GM19467 (cell line): ENCODE data around the gene AOPEP.
"Not testable (repeated sequence)": the region's sequence is repeated elsewhere in the genome, so short reads cannot be mapped to it uniquely, and the experiment has no call there.

Source experiments
- ATAC-seq: cut with Tn5 transposase; IDR thresholded peaks from one replicate; pipeline ENCODE4 v1.9.1; 2021; ENCODE audit warnings: mild to moderate bottlenecking, moderate library complexity; ENCODE audit not compliant: unreplicated experiment

The AOPEP gene

DNA sequence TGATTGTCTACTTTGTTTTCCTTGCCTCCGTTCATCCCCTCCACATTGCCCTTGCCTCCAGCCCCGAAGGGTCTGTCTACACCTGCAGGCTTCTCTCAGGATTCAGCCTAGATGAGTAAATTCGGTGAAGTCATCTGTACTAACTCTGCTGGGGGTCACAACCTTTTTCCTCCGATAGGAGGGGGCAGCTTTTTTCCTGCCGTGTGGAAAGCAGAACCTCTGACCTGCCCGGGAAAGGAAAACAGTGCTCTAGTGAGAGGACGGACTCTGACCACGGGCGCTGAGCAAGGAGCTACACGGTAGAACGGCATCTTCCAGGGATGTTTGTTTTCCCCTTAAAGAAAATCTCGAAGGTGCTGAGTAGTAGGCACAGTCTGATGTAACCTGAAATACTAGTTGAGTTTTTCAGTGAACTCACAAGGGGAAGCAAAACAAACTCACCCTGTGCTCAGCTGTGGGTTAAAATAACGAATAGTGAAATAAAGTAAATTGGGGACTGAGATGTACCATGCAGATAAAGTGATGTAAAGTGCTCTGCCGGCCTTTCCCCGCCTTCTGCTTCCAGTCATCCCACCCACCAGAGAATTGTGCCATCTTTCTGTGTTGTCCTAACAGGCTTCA lies 281.8 kb downstream of the AOPEP start:
- no peak for ATAC-seq

DNA sequence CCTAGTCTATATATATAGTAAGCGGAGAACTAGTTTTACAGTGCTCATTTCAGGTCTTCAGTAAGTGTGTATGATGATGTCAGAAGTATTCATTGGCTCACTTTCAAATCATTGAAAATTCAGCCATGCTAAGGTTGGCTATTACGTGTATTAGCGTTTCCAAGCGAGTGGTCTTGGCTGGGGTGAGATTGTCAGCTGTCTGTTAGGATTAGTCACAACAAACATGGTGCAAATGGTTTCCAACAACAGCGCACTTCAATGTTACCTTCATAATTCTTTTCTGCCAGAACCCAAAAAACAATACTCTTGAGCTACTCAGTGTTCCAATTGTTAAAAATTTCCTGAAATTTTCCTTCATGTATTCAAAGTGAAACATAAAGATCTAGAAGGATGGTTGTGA lies 283.0 kb downstream of the AOPEP start:
- ATAC-seq, result no peak

DNA sequence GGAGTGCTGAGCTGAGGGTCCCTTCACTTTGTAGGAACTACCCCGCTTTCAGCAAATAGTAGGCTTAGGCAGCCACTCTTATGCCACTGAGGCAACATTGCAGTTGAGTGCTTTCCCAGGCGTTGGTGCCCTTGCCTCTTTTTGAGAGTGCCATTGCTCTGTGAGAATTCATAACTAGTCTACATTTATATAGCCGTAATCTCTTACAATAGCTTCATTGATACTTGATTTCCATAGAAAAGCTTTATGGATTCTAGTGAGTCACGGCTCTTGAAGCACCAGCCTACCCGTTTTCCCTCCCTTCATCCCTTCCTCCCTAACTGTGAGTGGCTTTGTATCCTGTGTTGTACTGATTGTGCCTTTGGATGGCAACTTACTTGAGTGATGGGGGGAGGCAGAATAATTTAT lies 283.9 kb downstream of the AOPEP start:
- no peak for ATAC-seq

DNA sequence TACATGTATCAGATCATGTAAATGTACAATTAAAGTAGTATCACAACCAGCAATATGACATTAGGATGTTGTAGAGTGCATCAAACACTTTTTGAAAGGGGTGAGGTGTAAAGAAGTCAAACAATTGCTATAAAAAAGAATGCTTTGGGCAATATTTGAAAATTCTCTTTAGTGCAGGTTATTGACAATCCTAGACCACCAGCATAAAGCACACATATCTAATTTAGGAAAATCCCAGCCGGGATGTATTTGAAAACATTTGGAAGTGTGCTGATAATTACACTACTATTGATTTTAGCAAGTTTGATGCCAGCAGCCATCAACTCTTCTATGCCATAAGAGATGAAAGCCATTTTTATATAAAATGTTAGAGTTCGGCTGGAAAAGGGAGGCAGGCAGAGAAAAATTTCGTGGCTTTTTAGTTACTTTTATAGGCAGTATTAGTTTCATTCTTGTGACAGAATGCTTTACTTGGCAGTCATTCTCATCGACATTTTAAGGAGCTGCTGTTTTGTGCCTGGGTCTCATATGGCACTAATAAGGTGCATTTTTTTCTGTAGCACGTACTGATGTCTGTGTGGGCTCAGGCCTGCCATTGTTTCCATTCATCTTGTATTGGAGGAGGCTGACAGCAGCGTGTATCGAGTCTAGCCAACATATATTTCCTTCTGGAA lies 285.7 kb downstream of the AOPEP start:
- ATAC-seq, result no peak

DNA sequence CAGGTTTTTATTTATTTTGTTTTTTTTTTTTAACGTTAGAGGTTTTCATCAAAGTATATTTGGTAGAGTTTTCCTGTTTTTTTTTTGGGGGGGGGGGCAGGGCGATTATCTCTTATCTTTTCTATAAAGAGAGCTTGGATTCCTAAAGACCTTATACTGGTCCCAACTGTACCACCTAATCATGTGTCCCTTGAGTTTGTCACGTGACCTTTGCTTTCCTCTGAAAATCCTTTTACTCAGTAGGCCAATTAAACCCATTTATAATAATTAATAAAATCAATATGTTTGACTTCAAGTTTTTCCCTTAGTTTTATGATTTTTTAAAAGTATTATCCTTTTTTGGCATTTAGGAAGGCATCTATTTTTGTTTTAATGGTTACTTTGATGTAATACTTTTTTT lies 286.4 kb downstream of the AOPEP start:
- ATAC-seq, result no peak

DNA sequence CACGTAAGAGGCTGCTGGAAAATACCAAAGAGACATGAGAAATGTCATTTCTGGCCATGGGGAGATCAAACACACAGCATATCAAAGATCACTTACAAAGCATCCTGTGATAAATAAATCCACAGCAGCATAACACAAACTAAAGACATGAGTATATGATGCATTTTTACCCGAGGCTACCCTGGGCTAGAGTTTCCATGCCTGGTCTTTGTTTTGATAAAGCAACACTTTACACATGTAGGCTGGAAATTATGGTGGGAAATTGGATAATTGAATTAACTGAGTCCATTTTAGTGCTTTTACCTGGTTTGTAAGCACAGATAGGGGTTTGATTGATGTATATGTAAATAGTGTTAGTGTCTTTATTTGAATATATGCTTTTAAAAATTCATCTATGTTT lies 288.4 kb downstream of the AOPEP start:
- no peak for ATAC-seq

DNA sequence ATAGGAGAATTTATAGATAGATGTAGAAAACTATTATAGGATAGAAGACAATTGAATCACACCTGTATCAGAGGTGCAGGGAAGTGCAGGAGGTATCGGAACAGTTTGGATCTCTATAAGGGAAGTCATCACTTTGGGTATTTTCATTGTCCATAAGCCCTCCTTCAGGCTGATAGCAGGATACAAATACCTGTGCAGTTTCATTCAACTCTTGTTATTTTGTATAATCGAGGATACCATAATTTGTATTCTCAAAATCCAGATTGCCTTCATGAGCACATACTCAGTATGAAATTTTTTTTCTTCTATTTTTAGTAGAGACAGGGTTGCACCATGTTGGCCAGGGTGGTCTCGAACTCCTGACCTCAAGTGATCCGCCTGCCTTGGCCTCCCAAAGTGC lies 289.1 kb downstream of the AOPEP start:
- ATAC-seq, result no peak

DNA sequence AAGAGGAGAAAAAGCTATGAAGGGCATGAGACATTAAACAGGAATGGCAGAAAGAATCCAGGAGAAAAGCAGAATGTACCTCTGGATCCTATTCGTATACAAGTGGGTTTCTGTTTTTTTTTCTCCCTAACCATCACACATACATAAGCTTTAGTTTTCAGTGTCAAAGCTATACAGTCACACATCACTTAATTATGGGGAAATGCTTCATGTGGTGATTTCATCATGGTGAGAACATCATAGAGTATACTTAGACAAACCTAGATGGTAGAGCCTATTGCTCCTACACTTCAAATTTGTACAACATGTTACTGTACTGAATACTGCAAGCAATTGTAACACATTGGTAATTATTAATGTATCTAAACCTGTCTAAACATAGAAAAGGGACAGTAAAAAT lies 290.6 kb downstream of the AOPEP start:
- ATAC-seq, result no peak

DNA sequence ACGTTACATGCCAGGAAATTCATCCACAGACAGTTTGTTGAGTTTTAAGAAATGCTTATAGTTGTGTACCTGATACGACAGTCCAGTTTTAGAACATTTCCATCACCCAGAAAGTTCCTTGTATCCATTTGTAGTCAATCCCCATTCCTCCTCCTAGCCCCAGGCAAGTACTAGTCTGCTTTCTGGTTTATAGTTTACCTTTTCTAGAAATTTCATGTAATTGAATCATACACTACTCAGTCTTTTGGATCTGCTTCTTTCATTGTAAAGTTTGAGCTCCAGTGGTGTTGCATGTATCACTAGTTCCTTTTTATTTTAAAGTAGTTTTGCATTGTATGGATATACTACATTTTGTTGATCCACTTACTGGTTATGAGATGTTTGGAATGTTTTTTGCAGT lies 291.2 kb downstream of the AOPEP start:
- no peak for ATAC-seq

DNA sequence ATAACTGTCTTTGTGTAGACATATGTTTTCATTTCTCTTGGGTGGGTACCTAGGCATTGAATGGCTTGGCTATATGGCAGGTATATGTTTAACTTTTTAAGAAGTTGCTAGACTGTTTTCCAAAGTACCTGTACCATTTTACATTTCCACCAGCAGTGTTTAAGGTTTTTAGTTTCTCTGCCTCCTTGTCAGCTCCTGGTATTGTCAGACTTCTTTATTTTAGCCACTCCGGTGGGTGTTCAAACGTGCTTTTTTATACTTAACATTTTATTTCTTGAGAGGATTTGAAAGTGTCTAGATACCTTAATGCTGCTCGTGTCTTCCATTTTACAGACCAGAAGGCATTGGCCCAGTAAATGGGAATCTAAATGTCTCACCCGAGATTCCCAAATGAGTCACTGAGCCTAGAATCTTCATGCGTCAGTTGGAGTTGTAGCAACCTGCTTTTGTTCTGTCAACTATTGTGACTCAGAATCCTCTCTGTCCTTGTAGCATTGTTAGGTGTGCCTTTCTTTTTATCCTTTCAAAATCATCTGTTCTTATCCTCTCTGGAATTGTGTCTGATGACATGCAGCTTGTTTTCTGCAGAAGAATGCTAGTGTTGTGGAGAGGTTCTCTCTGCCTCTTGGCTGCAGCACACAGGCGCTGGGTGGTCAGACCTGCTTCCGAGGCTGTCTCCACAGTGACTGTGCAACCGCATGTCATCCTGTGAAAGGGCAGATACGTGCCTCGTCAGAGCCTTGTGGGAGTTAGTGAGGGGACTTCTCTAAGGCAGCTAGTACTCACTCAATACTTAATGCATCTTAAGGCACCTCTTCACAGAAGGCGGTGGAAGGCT lies 291.8 kb downstream of the AOPEP start:
- no peak for ATAC-seq

DNA sequence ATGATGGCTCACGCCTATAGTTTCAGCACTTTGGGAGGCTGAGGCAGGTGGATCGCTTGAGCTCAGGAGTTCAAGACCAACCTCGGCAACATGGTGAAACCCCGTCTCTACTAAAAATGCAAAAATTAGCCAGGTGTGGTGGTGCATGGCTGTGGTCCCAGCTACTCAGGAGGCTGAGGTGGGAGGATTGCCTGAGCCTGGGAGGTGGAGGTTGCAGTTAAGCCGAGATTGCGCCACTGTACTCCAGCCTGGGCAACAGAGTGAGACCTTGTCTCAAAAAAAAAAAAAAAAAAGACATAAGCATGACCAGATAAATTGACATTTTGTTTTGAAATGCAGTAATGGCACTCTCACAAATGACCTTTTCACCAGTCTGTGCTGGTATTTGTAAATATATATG lies 294.1 kb downstream of the AOPEP start:
- not testable (repeated sequence) for ATAC-seq

DNA sequence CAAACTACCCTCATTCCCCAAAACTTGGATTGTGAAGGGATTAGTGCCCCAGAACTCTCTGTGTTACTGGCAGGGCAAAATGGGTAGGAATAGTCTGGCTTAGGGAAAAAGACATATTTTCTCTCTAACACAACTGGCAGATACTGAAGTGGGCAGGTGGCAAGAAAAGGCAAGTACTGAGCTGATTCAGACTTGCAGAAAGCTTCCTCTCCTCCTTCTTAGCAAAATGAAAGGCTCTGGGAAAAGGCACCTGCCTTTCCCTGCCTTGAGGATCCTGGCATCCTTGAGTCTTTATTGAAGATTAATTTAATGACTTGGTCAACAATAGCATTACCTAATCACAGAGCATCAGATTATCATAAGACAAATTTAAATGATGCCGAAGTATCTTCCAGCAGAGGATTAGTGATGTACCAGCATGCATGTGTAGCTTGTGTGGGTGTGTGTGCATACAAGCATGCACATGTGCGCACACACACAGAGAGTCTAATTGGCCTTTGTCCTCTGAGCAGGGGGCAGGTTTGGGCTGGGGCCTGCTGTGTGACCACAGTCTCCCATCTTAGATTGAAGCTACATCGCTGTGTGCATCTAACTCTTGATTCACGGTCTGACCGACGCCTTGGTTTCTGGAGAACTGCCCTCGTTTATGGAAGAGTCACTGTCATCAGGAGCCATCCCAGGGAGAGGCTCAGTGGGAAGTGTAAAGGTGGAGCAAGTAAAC lies 294.8 kb downstream of the AOPEP start:
- ATAC-seq, result no peak

DNA sequence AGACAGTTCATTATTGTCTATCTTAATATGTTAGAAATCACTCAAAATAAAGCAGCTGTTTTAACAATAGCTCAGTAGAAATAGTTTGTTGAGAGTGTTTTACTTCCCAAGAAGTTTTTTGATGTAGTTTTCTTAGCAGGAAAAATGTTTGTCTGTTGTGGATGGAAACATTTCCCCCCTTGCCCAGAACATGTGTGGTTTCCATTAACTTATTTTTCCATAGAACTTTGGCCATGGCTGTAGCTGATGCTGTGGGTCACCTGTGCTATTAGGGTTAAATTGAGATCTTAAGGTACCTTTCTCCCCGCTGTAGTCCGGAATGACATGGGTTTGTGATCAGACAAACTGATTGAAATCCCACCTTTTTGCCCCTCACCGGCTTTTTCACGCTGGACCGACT lies 296.2 kb downstream of the AOPEP start:
- ATAC-seq, result no peak

DNA sequence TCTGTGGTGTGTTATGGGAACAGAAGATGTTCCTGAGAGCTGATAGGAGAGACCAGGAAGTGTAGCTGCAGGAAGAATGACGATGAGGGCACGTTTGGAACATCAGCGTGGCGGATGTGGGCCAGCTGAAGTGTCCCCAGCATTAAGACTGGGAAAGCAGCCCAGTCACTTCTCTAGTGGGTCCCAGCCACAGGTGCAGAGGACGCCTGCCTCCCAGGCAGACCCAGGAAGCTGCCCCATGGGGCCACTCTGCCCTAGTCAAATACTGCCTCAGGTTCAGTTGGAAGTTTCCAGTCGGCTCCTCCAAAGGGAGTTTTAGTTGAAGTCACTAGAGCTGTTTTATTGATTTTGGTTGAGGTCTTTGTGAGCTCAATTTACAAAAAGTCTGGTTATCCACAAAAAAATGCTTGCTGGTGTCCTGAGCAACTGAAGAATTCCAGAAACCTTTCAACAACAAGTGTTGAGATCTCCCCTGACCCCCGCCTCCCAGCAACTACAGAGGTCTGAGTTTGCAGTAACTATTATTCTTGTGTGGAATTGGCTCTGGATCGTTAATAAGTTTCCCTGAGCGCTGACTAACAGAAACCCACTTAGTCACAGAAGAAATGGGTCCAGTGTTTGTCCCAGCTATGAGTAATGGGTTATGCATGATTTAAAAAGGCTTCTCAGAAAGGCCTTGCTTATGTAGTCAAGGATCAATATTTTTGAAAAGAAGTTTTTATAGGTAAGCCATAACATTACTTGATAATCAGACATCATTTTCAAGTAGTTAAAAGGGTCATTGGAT lies 296.9 kb downstream of the AOPEP start:
- no peak for ATAC-seq

DNA sequence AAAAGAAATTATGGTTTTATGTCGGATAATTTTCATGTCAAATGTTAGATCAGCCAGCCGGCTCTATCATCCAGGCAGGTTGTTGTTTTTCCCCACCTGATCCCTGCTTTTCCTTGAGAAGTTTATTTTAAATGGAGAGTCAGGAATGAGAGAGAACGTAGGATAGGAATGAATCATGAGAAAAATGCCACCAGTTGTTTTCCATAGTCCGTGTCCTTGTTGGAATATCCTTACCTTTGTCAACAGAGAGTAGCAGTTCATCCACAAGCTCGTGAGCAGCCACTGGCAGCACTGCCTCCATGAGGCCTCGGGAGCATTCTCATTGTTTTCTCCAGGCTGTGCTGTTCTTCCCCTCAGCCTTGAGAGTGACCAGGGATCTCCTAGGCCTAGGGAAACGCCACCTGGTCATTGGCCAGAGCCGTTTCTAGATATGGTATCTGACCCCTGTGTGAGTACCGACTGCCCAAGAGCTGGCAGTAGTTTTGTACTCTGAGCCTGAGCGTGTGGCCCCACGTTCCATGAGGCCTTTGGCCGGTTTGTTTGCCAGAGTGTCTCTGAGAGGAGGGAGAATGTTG lies 297.7 kb downstream of the AOPEP start:
- ATAC-seq, result no peak

DNA sequence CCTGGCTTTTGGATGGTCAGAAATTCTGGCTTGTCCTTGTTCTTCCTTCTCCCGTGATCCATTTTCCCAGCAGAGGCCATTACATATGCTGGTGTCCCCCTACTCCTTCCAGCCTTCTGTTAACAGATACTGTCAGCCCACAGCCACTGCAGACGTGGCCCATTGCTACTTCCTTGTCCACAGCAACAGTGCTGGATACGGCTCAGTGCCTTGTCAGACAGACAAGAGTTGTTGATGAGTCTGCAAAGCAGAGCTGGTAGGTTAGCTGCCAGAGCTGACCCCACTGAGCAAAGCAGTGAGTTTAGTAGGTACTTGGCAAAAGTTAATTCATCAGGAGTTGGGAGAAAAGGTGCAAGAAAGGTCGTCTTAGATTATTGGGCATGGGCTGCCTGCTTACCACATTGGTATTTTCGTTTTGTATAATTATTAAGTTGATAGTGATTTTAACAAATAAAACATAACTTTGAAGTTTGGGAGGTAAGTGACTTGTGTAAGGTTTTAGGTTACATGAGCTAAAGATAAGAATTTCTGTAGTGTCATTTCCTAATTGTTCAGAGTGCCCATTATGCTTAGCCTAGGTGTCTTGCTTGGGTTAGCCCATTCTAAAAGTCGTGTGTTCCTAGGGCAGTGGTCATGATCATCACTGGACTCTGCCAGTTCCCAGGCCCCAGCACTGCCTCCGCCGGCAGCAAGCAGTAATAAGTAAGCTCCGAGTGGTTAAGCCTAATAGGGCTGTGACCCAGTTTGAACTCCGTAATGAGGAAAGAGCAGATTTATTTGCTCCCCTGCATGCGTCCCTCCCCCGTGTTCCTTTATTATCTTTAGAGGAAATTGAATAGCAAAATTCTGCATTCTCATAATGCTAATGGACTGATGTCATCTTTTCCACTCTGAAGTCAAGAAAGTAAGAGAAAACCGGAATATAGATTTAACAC lies 299.0 kb downstream of the AOPEP start:
- ATAC-seq, result no peak

DNA sequence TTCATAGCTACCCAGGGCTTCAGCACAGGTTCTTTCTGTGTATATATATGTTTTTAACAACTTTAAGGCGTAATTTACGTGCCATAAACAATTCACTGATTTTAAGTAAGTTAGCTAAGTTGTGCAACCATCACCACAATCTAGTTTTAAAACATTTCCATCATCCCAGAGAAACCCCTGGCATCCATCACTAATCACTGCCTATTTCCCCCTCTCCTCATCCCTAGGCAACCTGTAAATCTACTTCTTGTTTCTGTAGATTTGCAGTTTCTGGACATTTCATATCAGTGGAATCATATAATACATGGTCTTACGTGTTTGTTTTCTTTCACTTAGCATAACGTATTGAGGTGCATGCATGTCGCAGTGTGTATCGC lies 299.6 kb downstream of the AOPEP start:
- ATAC-seq, result no peak

DNA sequence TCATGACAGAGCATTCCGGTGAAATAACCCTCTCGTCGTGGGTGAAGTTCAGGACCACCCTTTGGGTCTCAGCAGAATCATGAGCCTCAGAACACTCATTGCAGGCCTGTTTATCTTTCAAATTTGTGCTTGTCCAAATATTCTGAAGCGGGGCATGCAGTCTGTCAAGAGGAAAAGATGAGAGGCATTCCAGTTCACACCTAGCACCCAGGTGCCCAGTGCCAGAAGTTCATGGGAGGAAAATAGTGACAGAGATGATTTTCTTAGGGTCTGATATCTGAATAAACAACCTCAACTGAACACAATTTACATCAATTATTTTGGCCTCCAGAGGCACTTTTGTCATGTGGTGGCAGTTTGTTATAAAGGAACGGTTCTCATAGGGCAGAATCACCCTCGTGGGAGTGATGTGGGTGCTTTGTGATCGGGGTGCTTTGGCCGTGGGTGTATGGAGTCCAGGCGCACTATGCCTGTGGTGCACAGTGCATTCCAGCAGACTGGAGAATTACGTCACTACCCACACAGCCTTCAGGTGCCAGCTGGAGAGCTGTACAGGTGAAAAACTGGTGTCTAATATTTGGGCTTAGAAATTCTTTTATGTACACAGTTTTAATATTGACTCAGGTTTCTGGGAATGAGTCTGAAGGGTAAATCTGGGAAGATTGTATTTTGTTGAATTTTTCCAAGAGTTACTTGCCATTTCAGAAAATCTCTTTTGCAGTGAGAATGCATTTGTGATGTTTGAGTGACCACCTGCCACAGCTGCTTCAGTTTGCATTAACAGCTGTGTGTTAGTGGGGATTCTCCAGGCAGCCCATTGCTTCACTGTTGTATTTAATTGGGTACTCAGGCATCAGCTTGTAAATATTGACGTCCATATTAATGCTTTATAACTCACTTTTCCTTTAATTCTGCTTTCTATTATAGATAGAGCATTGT lies 301.7 kb downstream of the AOPEP start:
- ATAC-seq, result no peak
